ENCODE results near the gene ERGIC1.

The ERGIC1 gene

DNA sequence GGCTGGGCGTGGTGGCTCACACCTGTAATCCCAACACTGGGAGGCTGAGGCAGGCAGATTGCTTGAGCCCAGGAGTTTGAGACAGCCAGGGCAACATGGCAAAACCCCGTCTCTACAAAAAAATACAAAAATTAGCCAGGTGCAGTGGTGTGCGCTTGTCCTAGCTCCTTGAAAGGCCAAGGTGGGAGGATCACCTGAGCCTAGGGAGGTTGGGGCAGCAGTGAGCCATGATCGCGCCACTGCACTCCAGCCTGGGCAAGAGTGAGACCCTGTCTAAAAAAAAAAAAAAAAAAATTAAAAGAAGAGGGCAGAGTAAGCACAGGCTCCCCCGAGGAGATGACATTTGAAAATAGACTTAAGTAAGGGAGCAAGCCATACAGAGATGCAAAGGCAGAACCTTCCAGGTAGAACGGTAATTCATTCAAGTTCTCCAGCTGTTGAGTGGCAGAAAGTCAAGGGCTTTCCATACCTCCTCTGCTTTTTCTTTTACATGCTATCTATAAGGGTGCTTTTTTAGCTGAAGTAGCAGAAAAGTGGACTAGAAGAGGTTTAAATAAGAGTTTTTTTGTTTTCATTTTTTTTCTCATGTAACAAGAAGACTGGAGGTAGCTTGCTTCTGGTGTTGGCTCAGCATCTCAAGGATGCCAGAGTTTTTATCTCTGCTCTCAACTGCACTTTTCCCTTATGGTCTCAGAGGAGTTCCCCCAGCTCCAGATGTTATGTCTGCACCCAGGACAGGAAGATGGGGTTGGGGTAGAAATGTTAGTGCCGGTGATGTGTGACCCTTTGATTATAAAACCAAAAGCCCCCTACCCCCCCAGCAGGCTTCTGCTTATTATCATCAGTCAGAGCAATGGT is 40.8 kb downstream of the ERGIC1 start:
- Mint-ChIP-seq H3K4me1 (peaks cover 7% of the 10 kb centered on the region), H3K27ac (no peak overlapping the region), H3K4me3 (no peak overlapping the region), H3K36me3 (no peaks in the 10 kb centered on the region), H3K9me3 (no peaks in the 10 kb centered on the region), H3K27me3 (no peaks in the 10 kb centered on the region)
- CTCF ChIA-PET: no interaction called here
- DNase-seq: no peak

DNA sequence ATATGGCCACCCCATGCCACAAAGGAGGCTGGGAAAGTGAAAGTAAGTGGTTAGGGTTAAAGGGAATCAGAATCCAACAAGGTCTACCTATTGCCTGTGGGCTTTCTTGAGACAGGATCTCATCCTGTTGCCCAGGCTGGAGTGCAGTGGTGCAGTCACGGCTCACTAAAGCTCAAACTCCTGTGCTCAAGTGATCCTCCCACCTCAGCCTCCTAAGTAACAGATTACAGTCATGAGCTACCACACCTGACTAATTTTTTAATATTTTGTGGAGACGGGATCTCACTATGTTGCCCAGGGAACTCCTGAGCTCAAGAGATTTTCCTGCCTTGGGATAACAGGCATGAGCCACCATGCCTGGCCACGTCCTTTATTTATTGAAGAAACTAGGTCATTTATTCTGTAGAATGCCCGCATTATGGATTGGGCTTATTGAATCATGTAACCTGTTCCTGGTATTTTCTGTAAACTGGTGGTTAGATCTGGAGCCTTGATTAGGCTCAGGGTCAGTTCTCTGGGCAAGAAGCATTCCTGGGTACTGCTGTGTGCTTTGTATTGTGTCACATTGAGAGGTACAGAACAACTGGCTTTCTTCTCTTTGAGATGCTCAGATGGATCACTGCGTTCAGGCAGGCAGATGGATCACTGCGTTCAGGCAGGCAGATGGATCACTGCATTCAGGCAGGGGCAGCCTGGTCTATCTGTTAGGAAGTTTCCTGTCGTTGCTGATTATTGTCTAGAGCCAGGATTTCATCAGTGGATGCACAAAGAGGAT is 41.6 kb downstream of the ERGIC1 start:
- no peak for DNase-seq
- peaks cover 7% of the 10 kb centered on the region for H3K4me1 Mint-ChIP-seq
- H3K27me3 Mint-ChIP-seq: no peaks in the 10 kb centered on the region
- no peak overlapping the region for H3K27ac Mint-ChIP-seq
- no peaks in the 10 kb centered on the region for H3K36me3 Mint-ChIP-seq
- H3K9me3 Mint-ChIP-seq: no peaks in the 10 kb centered on the region
- no peak overlapping the region for H3K4me3 Mint-ChIP-seq
- CTCF ChIA-PET: no interaction called here

DNA sequence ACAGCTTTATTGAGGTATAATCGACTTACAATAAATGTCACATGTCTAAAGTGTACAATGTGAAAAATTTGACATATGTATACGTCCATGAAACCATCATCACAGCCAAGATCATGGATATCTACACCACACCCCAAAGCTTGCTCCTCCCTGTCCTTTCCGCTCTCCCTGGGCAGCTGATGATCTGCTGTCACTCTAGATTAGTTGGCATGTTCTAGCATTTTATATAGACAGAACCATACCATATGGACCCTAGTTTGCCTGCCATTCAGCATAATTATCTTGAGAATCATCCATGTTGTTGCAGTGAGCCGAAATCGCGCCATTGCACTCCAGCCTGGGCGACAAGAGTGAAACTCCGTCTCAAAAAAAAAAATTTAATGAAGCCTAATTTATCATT is 42.5 kb downstream of the ERGIC1 start:
- Mint-ChIP-seq H3K9me3 (no peaks in the 10 kb centered on the region), H3K27me3 (no peaks in the 10 kb centered on the region), H3K36me3 (no peaks in the 10 kb centered on the region), H3K4me3 (no peak overlapping the region), H3K4me1 (peaks cover 7% of the 10 kb centered on the region), H3K27ac (no peak overlapping the region)
- CTCF ChIA-PET: interaction anchor here (0.6 kb wide), 1 partner anchor 88 kb away, joined by 3 read pairs; no protein-coding TSS in a partner anchor
- DNase-seq: no peak

DNA sequence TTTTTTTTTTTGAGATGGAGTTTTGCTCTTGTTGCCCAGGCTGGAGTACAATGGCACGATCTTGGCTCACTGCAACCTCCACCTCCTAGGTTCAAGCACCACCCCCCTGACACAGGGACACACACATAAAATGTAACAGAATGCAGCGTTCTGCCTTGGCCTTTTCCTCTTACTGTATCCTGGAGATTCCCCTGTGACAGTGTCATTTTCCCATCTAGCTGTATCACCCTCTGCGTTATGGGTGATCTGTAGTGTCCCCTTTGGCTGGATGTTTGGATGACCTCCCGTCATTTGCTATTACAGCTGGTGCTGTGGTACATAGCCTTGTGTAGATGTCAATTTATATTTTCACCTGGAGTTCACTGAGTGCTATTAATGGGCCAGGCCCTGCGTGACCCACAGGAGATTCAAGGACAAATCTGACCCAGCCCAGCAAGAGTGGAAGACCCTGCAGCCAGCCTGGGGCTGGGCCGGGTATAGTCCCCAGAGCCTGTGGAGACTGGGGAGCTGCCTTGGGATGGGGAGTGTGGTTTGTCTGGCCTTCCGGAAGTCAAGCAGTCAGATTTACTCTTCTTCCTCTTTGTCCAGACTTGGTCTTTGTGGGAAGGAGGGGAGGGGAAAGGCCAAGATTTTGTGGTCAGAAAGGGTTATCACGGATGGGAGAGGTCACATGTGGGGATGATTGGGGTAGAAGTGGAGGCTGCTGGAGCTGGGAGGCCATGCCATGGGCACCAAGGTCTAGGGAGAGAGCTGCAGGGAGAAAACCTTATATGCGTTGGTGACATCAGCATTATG is 43.6 kb downstream of the ERGIC1 start:
- no peaks in the 10 kb centered on the region for H3K27me3 Mint-ChIP-seq
- no peaks in the 10 kb centered on the region for H3K36me3 Mint-ChIP-seq
- CTCF ChIA-PET: interaction anchor here (0.6 kb wide), 1 partner anchor 89 kb away, joined by 3 read pairs; no protein-coding TSS in a partner anchor
- H3K4me3 Mint-ChIP-seq: no peak overlapping the region
- H3K27ac Mint-ChIP-seq: no peak overlapping the region
- DNase-seq: no peak
- H3K4me1 Mint-ChIP-seq: peaks cover 7% of the 10 kb centered on the region
- H3K9me3 Mint-ChIP-seq: no peaks in the 10 kb centered on the region

DNA sequence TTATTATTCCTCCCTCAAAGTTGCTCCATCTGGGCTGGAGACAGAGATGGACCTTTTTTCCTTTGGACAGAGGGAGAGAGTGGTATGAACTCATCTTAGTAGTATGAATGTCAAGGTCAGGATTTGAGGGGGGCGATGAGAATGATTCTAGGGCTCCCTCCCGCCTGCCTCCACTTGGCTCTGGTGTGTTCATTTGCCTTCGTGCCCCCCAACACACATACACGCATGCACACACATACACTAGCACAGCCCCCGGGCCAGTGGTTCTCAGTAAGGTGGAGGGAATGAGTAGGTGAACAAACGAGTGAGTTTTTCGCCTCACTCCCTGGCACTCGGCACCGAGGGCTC is 44.5 kb downstream of the ERGIC1 start:
- Mint-ChIP-seq H3K36me3 (no peaks in the 10 kb centered on the region), H3K9me3 (no peaks in the 10 kb centered on the region), H3K27ac (no peak overlapping the region), H3K4me1 (peaks cover 7% of the 10 kb centered on the region), H3K27me3 (no peaks in the 10 kb centered on the region), H3K4me3 (no peak overlapping the region)
- no peak for DNase-seq
- CTCF ChIA-PET: no interaction called here

GRCh38 chr5:172878933-172879752 is 45.1 kb downstream of the ERGIC1 start:
- H3K27ac Mint-ChIP-seq: no peak overlapping the region
- CTCF ChIA-PET: interaction anchor here (0.6 kb wide), 1 partner anchor 78 kb away, joined by 3 read pairs; no protein-coding TSS in a partner anchor
- DNase-seq: no peak
- no peaks in the 10 kb centered on the region for H3K9me3 Mint-ChIP-seq
- no peaks in the 10 kb centered on the region for H3K36me3 Mint-ChIP-seq
- no peaks in the 10 kb centered on the region for H3K27me3 Mint-ChIP-seq
- H3K4me3 Mint-ChIP-seq: no peak overlapping the region
- peaks cover 7% of the 10 kb centered on the region for H3K4me1 Mint-ChIP-seq

DNA sequence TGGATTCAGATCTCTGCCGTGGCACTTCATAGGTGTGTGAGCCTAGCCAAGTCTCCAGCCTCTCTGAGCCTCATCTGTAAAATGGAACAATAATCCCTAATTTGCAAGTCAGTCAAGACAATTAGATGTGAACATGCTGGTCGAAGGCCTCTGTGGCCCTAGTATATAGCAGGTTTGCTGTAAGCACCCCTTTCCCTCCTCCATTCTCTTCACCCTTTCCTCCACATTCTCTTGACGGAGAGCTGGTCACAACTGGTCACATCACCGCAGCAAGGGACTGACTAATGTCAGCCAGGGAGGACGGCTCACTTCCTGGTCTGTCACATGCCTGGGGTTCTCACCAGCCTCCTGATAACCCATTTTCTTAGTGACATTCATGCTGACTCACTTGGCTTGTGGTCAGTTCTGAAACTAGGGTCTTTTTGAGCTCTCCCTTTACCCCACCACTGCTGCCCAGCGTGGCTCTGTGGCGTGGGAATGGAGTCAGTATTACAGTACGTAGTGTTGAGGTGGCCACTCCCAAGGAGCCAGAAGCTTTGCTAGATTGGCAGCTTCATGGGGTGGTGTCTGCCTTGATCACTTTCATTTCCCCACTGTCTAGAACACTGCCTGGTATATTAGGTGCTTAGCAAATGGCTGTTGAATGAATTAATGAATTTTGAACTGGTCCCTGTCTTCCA is 47.8 kb downstream of the ERGIC1 start:
- H3K36me3 Mint-ChIP-seq: no peaks in the 10 kb centered on the region
- CTCF ChIA-PET: no interaction called here
- no peaks in the 10 kb centered on the region for H3K9me3 Mint-ChIP-seq
- no peak overlapping the region for H3K4me3 Mint-ChIP-seq
- peak overlapping the region; percentile 39 for H3K27ac Mint-ChIP-seq
- no peaks in the 10 kb centered on the region for H3K4me1 Mint-ChIP-seq
- DNase-seq: no peak
- H3K27me3 Mint-ChIP-seq: no peaks in the 10 kb centered on the region

DNA sequence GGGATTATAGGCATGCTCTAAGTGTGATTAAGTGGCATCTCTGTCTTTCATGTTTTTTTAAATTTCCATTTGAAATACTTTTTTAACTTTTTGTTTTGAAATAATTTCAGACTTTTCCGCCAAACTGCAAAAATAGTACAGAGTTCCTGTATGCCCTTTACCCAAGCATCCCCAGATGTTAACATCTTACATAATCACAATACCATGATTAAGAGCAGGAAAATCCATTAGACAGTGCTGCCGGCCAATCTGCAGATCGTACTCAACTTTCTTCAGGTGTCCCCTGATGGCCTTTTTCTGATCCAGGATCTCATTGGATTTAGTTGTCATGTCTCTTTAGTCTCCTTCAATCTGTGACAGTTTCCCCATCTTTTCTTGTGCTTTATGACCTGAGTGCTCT is 49.0 kb downstream of the ERGIC1 start:
- Mint-ChIP-seq H3K27ac (no peak overlapping the region), H3K4me1 (no peaks in the 10 kb centered on the region), H3K9me3 (no peaks in the 10 kb centered on the region), H3K36me3 (no peaks in the 10 kb centered on the region), H3K27me3 (no peaks in the 10 kb centered on the region), H3K4me3 (no peak overlapping the region)
- DNase-seq: no peak
- CTCF ChIA-PET: no interaction called here

DNA sequence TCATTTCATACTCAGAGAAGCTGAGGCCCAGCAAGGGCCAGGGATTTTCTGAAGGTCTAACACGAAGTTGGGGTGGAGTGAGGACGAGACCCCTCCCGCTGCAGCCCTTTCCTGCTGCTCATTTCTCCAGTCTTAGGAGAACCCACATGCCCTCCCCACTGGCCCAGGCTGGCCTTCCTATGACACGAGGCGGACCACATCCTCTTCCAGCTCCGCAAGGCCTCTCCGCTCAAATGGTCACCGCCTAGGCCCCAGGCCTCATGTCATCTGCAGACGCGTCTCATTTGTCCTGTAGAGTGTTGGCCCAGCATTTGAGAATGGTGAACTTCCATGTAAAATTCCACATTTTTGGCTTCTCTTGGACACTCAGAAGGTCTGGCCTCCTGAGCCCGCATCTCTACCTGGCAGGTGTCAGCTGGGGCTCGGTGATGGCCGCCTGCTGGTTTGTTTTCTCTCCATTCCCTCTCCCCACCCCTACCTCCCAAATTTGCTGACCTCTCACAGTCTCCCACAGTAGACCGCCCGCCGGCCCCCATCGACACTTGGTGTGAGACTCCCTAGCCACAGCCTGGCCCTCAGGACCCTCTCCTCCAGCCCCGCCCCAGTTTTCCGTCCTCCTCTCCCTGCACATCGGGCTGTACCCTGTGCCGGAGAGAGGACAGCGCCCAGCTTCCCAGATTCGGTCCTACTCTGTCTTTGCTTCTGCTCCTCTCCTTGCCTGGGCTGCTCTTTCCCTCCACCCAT is 51.7 kb downstream of the ERGIC1 start:
- no peaks in the 10 kb centered on the region for H3K9me3 Mint-ChIP-seq
- H3K27me3 Mint-ChIP-seq: no peaks in the 10 kb centered on the region
- DNase-seq: no peak
- H3K4me1 Mint-ChIP-seq: no peaks in the 10 kb centered on the region
- no peak overlapping the region for H3K27ac Mint-ChIP-seq
- H3K36me3 Mint-ChIP-seq: peaks cover 3% of the 10 kb centered on the region
- no peak overlapping the region for H3K4me3 Mint-ChIP-seq
- CTCF ChIA-PET: no interaction called here

GRCh38 chr5:172886476-172886875 is 52.4 kb downstream of the ERGIC1 start:
- Mint-ChIP-seq H3K27ac (no peak overlapping the region), H3K4me1 (no peaks in the 10 kb centered on the region), H3K4me3 (no peak overlapping the region), H3K27me3 (no peaks in the 10 kb centered on the region), H3K9me3 (no peaks in the 10 kb centered on the region), H3K36me3 (peaks cover 3% of the 10 kb centered on the region)
- DNase-seq: no peak
- CTCF ChIA-PET: no interaction called here

- H3K9me3 Mint-ChIP-seq: no peaks in the 10 kb centered on the region
- H3K27ac Mint-ChIP-seq: no peak overlapping the region
- CTCF ChIA-PET: no interaction called here
- H3K36me3 Mint-ChIP-seq: peaks cover 3% of the 10 kb centered on the region
- H3K27me3 Mint-ChIP-seq: no peaks in the 10 kb centered on the region
- no peaks in the 10 kb centered on the region for H3K4me1 Mint-ChIP-seq
- no peak for DNase-seq
- no peak overlapping the region for H3K4me3 Mint-ChIP-seq
These were observed 53.0 kb downstream of the ERGIC1 start for GRCh38 chr5:172886974-172887501.

GRCh38 chr5:172887692-172888091 is 53.6 kb downstream of the ERGIC1 start:
- CTCF ChIA-PET: no interaction called here
- H3K36me3 Mint-ChIP-seq: peaks cover 3% of the 10 kb centered on the region
- no peak for DNase-seq

DNA sequence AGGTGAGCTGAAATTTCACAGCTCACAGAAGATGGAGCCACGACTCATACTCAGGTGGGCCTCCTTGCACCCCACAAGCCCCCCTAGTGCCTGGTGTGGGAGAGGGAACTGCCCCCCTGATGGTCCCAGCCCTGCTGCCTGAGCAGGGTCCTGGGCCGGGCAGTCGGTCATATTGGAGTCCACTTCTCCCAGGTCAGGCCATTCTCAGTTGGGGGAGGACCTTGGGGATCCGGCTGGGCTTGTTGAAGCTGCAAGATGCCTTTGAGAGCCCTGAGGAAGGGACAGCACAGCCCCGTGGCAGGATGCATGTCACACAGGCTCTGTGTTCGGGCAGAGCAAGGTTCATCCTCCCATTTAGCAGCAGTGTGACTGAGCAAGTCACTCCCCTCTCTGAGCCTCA is 56.6 kb downstream of the ERGIC1 start:
- Mint-ChIP-seq H3K36me3 (peaks cover 3% of the 10 kb centered on the region), H3K27me3 (no peaks in the 10 kb centered on the region), H3K4me1 (no peaks in the 10 kb centered on the region), H3K4me3 (no peak overlapping the region), H3K27ac (no peak overlapping the region), H3K9me3 (no peaks in the 10 kb centered on the region)
- DNase-seq: no peak
- CTCF ChIA-PET: no interaction called here

More at GRCh38 chr5:172887692-172888091, 53.6 kb downstream of the ERGIC1 start:
- Mint-ChIP-seq H3K9me3 (no peaks in the 10 kb centered on the region), H3K4me1 (no peaks in the 10 kb centered on the region), H3K27me3 (no peaks in the 10 kb centered on the region), H3K27ac (no peak overlapping the region), H3K4me3 (no peak overlapping the region)
